ENCODE data around the gene CCL3.

- no peak for TF ChIP-seq RAD21 (IDR thresholded peaks at IDR 0.05; ENCODE audit: low read length)
- no peak for TF ChIP-seq CTCF (IDR thresholded peaks at IDR 0.05)
- no peak for TF ChIP-seq SMC3 (IDR thresholded peaks at IDR 0.05; ENCODE audit: low read depth, low read length)
- TF ChIP-seq FOXJ3 (CRISPR knock-in tag; IDR thresholded peaks at IDR 0.05): no peak
- TF ChIP-seq NRF1 (IDR thresholded peaks at IDR 0.05; ENCODE audit: low read depth, low read length): no peak
- TF ChIP-seq ZBTB33 (IDR thresholded peaks at IDR 0.05; ENCODE audit: borderline replicate concordance, low read depth): no peak
Observed at GRCh38 chr17:36057911-36058310, 32.0 kb downstream of the CCL3 start.

All from SK-N-SH (cell line).